ENCODE measurements around the gene NPVF.

Gene NPVF

DNA sequence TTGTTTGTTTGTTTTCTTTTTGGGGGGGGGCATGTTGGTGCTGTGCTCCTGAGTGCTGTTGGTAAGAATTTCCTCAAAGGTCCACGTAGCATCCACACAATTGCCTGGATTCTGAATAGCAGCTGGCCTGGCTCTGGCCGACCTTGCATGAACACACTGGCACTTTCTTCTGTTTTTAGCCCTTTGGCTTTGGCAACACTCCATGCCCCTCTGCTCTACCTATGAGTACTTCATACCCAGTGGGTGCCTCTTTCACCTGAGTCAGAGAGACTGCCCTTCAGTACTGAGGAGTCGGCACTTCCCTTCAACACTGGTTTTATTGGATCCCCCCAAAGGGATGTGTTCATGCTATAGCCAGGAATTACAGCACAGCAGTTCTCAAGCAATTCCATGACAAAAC, 7.2 kb upstream of the NPVF start:
- in situ Hi-C loops (cut with HindIII; ENCODE audit: low sequenced_read_pairs): no loop called here

- in situ Hi-C loops (cut with HindIII; ENCODE audit: low sequenced_read_pairs): no loop called here
These were observed 6.0 kb upstream of the NPVF start for GRCh38 chr7:25234336-25234735.

GRCh38 chr7:25223206-25223605, 5.1 kb downstream of the NPVF start:
- in situ Hi-C loops (cut with HindIII; ENCODE audit: low sequenced_read_pairs): no loop called here

DNA sequence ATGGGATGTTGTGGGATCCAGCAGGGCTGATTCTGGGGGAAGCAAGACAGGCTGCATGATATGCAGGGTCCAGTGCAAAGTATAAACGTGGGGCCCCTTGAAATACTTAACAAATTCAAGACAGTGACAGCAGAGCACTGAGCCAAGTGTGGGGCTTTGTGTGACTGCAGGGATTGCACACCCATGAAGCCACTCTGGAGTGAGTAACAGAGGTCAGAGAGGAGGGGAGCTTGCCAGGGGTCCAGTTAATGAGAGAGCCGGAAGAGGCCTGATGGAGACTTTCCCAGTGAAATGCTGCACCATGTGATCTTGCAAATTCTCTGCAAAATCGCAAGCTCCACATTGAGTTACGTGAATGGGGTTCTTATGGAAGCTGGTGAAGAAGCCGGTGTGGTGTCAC, 5.6 kb downstream of the NPVF start:
- in situ Hi-C loops (cut with HindIII; ENCODE audit: low sequenced_read_pairs): no loop called here

DNA sequence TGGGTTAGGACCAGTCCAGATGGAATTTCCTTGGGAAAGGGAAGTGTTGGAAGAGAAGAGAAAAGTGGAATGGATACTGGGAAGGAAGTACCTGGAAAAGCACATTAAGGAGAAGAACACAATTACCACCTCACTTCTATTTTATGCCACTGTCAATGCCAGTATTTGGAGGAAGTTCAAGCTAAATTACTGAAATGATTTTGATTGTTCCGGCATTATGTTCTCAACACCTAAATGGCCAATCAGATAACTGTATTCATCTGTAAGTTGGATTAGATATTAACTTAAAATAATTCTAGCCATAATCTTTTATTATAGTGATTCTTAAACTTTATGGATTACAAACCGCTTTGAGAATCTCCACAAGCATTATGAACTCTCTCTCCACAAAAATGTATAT, 7.3 kb downstream of the NPVF start:
- in situ Hi-C loops (cut with HindIII; ENCODE audit: low sequenced_read_pairs): no loop called here

DNA sequence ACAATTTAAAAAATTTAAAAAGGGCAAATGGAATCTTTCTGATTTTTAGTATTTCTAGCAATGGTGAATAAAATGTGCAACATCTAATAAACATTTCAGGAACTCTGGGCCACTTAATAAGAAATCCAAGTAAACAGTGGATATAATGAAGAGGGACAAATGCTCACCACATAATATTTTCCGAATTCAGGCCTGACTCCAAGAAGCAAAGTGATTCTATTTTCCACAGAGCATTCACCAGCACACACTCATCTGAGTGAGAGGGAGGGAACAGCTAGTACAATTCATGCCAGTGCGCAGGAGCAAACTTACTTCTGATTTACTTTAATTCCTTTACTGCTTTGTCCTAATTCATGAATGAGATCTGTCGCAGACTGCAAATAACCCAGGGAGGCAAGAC, 10.1 kb downstream of the NPVF start:
- in situ Hi-C loops (cut with HindIII; ENCODE audit: low sequenced_read_pairs): no loop called here

DNA sequence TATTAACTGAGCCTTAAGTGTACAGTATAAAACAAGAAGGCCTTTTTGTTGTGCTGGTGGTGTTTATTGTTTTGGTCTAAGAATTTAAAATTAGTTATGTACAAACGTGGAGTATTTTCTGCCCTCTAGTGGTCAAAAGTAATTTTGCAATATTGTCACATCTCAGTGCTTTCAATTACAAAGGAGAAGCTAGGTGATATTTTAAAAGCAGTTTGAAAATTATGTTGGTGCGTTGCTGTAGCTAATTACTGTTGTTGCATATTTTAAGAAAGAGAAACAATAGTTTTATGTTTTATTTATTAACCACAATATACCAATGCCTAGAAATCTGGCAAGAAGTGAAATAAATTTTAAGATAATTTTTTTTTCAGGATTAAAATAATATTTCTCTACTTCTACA, 11.4 kb downstream of the NPVF start:
- in situ Hi-C loops (cut with HindIII; ENCODE audit: low sequenced_read_pairs): no loop called here

DNA sequence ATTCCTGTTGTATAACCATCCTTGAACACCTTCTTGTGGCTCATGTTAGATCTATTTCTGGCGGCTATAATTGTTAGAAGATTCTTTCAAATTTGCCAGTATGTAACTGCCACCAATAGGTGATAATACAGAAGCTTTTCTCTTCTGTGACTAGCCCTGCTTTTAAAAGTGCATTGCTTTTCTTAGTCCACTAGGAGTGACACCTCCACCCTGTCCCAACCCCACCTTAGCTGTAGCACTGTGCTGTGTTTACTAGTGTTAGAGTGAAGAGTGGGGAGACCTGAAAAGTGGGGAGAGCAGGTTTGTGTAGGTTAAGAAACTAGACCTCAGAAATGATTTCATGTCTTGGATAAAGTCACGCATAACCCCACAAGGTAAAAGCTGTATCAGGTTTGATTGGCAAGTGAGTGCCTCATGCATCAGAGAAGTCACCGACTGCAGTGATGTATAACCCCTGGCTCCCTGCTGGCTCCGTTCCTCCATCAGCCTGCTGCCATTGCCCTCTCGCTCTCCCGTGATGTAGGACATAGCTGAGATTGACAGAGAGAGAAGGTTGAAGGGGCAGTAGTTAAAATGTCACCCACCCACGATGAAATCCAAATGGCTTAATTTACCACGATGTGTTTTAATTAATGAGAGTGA, 12.5 kb downstream of the NPVF start:
- in situ Hi-C loops (cut with HindIII; ENCODE audit: low sequenced_read_pairs): no loop called here

DNA sequence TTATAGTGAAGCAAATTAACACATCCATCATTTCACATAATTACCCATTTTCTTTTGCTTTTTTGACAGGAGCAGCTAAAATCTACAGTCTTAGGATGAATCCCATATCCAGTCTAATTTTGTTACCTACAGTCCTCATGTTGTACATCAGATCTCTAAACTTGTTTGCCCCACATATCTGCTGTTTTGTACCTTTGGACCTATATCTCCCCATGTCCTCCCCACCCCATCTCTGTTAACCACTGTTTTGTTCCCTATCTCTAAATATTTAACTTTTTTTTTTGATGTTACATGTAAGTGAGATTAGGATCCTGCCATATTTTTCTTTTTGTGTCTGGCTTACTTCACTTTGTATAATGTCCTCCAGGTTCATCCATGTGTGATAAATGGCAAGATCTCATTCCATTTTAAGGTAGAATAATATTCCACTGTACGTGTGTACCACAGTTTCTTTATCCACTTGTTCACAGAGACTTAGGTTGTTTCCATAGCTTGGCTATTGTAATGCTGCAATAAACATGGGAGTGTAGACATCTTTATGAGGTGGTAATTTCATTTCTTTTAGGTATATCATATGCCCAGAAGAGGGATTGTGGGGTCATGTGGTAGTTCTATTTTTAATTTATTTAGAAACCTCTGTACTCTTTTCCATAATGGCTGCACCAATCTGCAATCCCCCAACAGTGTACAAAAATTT, 19.6 kb downstream of the NPVF start:
- in situ Hi-C loops (cut with HindIII; ENCODE audit: low sequenced_read_pairs): no loop called here

DNA sequence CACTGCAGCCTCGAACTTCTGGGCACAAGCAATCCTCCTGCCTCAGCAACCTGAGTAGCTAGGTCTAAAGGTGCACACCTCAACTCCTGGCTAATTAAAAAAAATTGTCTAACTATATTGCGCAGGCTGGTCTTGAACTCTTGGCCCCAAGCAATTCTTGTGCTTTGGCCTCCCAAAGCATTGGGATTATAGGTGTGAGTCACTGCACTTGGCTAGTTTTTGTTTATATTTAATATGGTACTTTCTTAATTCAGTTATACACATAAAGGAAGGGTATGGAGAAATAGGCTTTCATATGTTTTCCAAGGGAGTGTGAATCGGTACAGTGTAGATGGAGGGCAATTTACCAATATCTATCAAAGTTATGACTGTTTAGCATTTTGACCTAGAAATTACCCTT, 20.4 kb downstream of the NPVF start:
- in situ Hi-C loops (cut with HindIII; ENCODE audit: low sequenced_read_pairs): no loop called here

GRCh38 chr7:25206765-25207164, 21.5 kb downstream of the NPVF start:
- in situ Hi-C loops (cut with HindIII; ENCODE audit: low sequenced_read_pairs): no loop called here

DNA sequence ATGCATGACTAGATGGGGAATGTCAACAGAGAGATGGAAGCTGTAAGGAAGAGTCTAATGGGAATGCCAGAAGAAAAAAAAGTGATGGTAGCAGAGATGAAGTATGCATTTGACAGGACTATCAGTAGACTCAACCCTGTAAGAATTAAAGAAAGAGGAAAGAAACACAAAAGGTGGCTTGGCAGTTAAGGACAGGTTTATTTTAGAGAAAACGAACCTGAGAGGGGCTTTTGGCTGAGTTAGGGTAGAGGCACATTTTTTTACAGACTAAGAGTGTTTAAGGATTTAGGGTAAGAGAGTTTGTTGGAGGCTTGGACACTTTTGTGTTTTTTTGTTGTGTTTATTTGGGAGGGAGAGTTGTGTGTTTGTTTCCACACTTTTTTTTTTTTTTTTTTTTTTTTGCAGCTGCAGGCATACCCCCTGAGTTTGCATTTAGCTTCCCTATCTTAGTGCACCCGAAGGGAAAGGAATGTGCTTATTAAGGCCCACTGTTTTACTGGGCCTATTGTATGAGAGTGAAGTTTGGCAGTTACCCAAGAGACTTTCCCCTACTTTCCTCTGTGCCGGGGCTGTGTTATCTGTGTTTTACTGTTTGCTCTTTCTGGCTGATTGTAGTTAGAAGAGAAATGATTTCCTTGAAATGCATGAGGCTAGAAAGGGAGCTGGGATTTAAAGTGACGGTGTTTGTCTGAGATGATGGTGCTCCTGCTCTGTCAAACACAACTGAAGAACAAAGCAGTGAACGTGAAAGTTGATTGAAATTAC, 32.0 kb downstream of the NPVF start:
- in situ Hi-C loops (cut with HindIII; ENCODE audit: low sequenced_read_pairs): no loop called here

DNA sequence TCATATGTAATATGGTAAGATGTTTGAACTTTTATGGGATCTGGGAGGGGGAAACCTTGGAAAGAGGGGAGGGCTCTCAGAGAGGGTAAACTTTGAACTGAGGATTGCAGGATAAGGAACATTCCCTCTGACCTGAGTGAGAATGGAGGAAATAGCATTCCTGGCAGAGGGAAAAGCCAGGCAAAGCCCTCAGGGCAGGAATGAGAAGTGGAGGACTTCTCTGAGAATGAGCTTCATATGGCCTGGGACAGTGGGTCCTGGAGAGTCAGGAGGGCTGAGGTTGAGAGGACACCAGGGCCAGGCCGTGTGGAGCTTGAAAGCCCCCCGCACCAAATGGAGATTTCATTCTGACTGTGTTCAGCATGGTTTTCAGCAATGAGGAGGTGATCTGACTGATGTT, 34.2 kb downstream of the NPVF start:
- in situ Hi-C loops (cut with HindIII; ENCODE audit: low sequenced_read_pairs): no loop called here

DNA sequence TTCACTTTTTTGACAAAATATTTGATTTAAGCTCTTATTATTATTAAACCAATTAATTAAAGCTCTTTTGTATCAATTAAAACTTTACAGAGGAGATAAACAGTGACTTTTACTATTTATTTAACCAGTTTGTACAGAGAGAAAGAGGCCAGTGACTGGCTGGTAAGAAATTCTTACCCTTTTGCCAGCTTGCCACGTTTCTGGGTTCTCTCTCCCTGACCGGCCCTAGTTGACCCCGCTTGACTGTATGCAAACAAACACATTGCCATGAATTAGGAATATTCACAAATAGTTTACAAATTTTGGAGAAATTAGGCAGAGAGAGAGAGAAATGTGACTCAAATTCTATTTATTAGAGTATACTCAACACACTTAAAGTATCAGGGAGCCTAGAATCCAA, 36.2 kb downstream of the NPVF start:
- in situ Hi-C loops (cut with HindIII; ENCODE audit: low sequenced_read_pairs): no loop called here

- in situ Hi-C loops (cut with HindIII; ENCODE audit: low sequenced_read_pairs): no loop called here
These were observed 39.1 kb downstream of the NPVF start for GRCh38 chr7:25189197-25189596.

GRCh38 chr7:25187932-25188331, 40.4 kb downstream of the NPVF start:
- in situ Hi-C loops (cut with HindIII; ENCODE audit: low sequenced_read_pairs): no loop called here

GRCh38 chr7:25186436-25186835, 41.9 kb downstream of the NPVF start:
- in situ Hi-C loops (cut with HindIII; ENCODE audit: low sequenced_read_pairs): no loop called here

- in situ Hi-C loops (cut with HindIII; ENCODE audit: low sequenced_read_pairs): no loop called here
These were observed 46.8 kb downstream of the NPVF start for GRCh38 chr7:25181532-25181931.

- in situ Hi-C loops (cut with HindIII; ENCODE audit: low sequenced_read_pairs): no loop called here
These were observed 47.3 kb downstream of the NPVF start for GRCh38 chr7:25180946-25181345.

GRCh38 chr7:25180592-25180923, 47.7 kb downstream of the NPVF start:
- in situ Hi-C loops (cut with HindIII; ENCODE audit: low sequenced_read_pairs): no loop called here

GRCh38 chr7:25179771-25180591, 48.3 kb downstream of the NPVF start:
- in situ Hi-C loops (cut with HindIII; ENCODE audit: low sequenced_read_pairs): no loop called here

All from endothelial cell of hepatic sinusoid (primary cell).